ENCODE results near the gene OR4C12. TPM values are rescaled to one million over a fixed set of nuclear protein-coding genes. Genes with fewer than 3 reads are reported as not detected.
"Not testable (repeated sequence)": the region's sequence is repeated elsewhere in the genome, so short reads cannot be mapped to it uniquely, and the experiment has no call there.

OR4C12 gene
- total RNA-seq (2021; fragmentation: NEBNext Ultra II Directional; extraction: Animal tissue kit (Norgen Biotek cat#: 25700)), result not detected in 2 replicates
- polyA plus RNA-seq (2011; rRNA removed), result not detected in 2 replicates
- polyA plus RNA-seq (2011; cell fraction: cytosol; rRNA removed), result not detected
- not detected for polyA plus RNA-seq (2011; cell fraction: nucleus; rRNA removed)
- polyA plus RNA-seq (2012, experiment 1 of 2), result not detected in 4 replicates
- not detected for polyA plus RNA-seq (2012, experiment 2 of 2)
- not detected for polyA plus RNA-seq (2013, experiment 1 of 2)
- not detected for polyA plus RNA-seq (2013, experiment 2 of 2)
- polyA minus RNA-seq (2011; rRNA and poly(A)+ RNA removed), result not detected in 2 replicates
- polyA minus RNA-seq (2011; cell fraction: cytosol; rRNA and poly(A)+ RNA removed), result not detected
- polyA minus RNA-seq (2011; cell fraction: nucleus; rRNA and poly(A)+ RNA removed), result not detected
- long read RNA-seq, experiment 1, result 0 reads
- long read RNA-seq, experiment 2, result 0 reads

DNA sequence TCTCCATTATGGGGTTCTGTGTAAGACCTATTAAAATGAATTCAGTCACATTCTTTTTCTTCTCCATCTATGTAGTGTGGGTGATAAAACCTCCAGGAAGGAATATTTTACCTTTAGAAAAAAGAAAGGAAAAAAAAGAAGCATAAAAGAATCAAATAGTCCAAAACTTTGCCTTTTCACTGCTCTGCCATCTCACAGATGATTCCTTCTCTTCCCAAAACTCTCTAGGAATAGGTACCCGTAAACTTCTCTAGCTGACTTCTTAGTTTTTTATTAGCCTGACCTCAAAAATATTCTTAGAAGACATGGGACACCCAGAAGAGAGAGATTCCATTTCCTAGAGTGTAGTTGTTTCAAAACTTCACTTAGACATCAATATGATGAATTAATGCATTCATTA is at the start of gene OR4C12:
Gene OR4C12 (minus strand): TSS at position 101 of the 400 bp plus-strand sequence. CDS start 34 bp downstream, at position 67.
- DNase-seq (ENCODE audit: low read depth in 1 of 2, low spot score in 2 of 2); H3K9ac ChIP-seq (replicated peaks in 1 of 4; ENCODE audit: extremely low read depth in 1 of 4, low read depth in 3 of 4, low read length in 3 of 4); H2BK5ac ChIP-seq (ENCODE audit: low read depth, low read length); H3K4me1 ChIP-seq (replicated peaks in 1 of 4; ENCODE audit: control insufficient read depth in 3 of 4, insufficient read depth in 4 of 4, low read length in 3 of 4); H3K18ac ChIP-seq (ENCODE audit: extremely low read depth, low read length); H3K27ac ChIP-seq (ENCODE audit: low read depth, low read length); H2BK12ac ChIP-seq (ENCODE audit: low read depth, low read length); H3K79me1 ChIP-seq (ENCODE audit: low read depth, low read length); H4K20me1 ChIP-seq (replicated peaks in 1 of 2; ENCODE audit: control insufficient read depth in 1 of 2, insufficient read depth in 2 of 2, low read length in 2 of 2); H4K5ac ChIP-seq (ENCODE audit: insufficient read length, low read depth, low read length); H3K36me3 ChIP-seq (ENCODE audit: control insufficient read depth in 2 of 4, insufficient read depth in 4 of 4, low read length in 3 of 4); H2AK5ac ChIP-seq (ENCODE audit: low read depth, low read length); H3K56ac ChIP-seq (replicated peaks; ENCODE audit: insufficient read length, low read depth, low read length); CTCF ChIA-PET (ENCODE audit: partially characterized antibody); H2BK15ac ChIP-seq (ENCODE audit: low read length); H2BK20ac ChIP-seq (ENCODE audit: low read length); H3K14ac ChIP-seq (ENCODE audit: insufficient read length); H3K4me3 ChIP-seq (ENCODE audit: extremely low read depth in 1 of 4, insufficient read depth in 2 of 4, low read depth in 3 of 4, low read length in 4 of 4); H3K23me2 ChIP-seq (ENCODE audit: low read depth, low read length); H3K79me2 ChIP-seq (ENCODE audit: control insufficient read depth in 1 of 2, insufficient read depth in 2 of 2, low read length in 2 of 2); FAIRE-seq; POLR2A ChIA-PET (ENCODE audit: partially characterized antibody); H3K4me2 ChIP-seq (ENCODE audit: insufficient read depth in 1 of 2, low read depth in 2 of 2, low read length in 2 of 2); H4K8ac ChIP-seq (ENCODE audit: extremely low read depth, insufficient read depth, low read length); H3K4ac ChIP-seq (replicated peaks; ENCODE audit: insufficient read length, low read depth, low read length); H2BK120ac ChIP-seq (replicated peaks; ENCODE audit: low read depth, low read length); H2AFZ ChIP-seq (ENCODE audit: low read length); H3K27me3 ChIP-seq (replicated peaks in 1 of 4; ENCODE audit: control insufficient read depth in 3 of 4, extremely low read depth in 1 of 4, insufficient read depth in 3 of 4, low read length in 3 of 4); H3K23ac ChIP-seq (ENCODE audit: insufficient read length); H4K91ac ChIP-seq (replicated peaks; ENCODE audit: insufficient read length, low read length): not testable (repeated sequence)
- peaks cover 34 to 37% of the 10 kb centered on the region in 2 experiments for H3K9me3 ChIP-seq (ENCODE audit: insufficient read depth in 2 of 2, low read depth in 1 of 2, low read length in 1 of 2)
- WGBS, 2 experiments (ENCODE audit: extremely low coverage in 1 of 2, insufficient coverage in 1 of 2, insufficient read length in 1 of 2, insufficient replicate concordance in 2 of 2, low coverage in 1 of 2, low lambda C conversion rate in 2 of 2, missing lambda C conversion rate in 1 of 2), result 76% methylated on average over 1 of the region's 1 CpG; no CpG with 5 or more reads in 1 of the 2 experiments
